ENCODE data around the gene PRH2.

The PRH2 gene

DNA sequence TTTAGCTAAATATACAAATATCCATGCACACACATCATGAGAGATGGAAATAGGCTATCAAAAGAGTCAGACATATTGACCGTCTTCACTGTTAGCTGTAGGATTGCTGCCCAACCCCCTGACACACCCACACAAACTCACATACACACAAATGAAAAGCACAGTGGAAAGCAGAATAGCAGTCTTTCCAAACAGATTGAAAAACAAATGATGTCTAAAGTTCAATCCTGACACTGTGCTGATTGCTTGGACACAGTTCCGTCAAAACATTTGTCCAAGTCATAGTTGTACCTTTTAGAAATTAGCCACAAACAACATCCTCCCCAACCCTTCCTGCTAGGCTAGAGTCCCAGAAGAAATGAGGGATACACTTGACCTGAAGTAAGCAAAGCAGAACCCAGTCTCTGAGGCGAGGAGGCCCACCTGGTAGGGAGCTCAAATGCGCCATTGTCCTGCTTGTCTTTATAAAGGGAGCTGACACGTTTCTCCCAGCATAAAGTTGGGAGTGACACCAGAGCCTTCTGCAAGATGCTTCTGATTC is at the start of gene PRH2:
TSS of gene PRH2 (plus strand) at position 491 of the 541 bp plus-strand sequence. CDS start at position 529, 38 bp downstream.
- no peak for DNase-seq

DNA sequence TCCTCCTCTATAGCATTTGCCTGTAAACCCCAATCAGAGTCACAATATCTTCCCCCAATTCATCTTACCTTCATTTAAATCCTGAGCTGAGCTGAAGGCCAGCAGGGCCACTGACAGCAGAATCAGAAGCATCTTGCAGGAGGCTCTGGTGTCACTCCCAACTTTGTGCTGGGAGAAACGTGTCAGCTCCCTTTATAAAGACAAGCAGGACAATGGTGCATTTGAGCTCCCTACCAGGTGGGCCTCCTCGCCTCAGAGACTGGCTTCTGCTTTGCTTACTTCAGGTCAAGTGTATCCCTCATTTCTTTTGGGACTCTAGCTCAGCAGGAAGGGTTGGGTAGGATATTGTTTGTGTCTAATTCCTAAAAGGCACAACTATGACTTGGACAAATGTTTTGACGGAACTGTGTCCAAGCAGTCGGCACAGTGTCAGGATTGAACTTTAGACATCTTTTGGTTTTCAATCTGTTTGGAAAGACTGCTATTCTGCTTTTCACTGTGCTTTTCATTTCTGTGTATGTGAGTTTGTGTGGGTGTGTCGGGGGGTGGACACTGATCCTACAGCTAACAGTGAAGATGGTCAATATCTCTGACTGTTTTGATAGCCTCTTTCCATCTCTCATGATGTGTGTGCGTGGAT is 44.8 kb upstream of the PRH2 start, which contains the start of gene PRH1:
TSS of gene PRH1 (minus strand) at position 170 of the 640 bp plus-strand sequence. CDS start at position 132, 38 bp downstream.
- DNase-seq = no peak

DNA sequence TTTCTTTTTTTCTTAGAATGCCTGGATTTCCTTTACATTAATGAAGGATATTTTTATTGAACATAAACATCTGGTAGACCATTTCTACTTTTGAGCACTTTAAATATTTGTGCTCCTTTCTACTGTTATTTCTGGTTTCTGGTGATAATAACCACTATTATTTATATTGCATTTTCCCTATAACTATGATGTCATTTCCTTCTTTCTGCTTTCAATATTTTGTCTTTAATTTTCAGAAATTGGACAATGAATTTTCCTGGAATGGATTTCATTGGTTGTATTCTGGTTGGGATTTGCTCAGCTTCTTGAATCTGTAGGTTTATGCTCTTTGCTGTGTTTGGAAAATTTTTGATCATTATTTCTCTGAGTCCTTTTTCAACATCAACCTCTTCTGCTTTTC is 39.8 kb upstream of the PRH2 start:
- no peak for DNase-seq

DNA sequence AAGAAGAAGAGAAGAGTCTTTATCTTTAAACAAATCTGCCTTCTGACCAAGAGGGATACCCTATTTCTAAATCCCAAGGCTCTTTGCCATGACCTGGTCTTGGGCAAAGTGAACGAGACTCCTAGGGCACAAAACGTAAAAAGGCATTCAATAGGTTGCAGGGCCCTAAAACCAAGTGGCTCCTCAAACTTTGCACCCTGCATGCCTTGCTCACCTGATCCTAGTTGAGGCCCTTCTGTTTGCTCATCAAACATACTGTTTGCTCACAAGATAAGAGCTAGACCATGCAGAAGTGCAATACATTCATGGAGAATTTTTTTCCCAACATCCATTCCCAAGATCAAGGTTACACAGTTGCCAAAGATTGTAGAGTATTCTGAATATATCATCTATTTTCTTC is 37.1 kb upstream of the PRH2 start:
- DNase-seq = no peak

DNA sequence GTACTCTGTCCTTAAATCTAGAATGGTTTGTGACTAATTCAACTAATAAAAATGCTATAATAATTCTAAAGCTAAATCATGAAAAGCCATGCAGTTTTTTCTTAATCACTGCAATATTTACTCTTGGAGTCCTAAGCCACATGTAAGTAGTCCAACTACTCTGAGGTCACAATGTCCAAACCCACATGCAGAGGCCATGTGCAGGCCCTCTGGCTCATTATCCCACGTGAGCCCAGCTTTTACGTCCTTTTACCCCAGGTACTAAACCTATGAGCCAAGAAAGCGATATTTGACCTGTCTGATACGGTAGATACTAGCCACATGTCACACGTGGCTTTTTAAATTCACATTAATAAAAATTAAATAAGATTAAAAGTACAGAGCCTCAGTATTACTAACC is 32.2 kb upstream of the PRH2 start:
- no peak for DNase-seq

DNA sequence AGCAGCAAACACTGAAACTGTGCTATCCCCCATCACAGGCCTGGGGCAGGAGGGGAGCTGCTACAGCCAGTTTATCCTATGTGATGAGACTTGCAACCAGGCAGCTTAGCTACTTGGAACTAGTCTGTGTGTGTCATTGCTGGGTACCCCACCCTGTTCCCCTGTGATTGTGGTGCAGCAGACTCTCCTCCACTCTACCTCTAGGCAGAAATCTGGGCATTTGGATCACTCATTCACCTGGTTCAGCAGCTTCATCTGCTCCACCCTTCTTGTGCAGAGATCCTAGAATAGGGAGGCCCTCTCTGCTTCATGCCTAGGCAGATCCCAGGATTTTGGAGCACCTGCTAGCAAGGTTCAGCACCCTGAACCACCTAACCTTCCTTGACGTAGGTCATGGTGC is 28.5 kb upstream of the PRH2 start:
- no peak for DNase-seq

DNA sequence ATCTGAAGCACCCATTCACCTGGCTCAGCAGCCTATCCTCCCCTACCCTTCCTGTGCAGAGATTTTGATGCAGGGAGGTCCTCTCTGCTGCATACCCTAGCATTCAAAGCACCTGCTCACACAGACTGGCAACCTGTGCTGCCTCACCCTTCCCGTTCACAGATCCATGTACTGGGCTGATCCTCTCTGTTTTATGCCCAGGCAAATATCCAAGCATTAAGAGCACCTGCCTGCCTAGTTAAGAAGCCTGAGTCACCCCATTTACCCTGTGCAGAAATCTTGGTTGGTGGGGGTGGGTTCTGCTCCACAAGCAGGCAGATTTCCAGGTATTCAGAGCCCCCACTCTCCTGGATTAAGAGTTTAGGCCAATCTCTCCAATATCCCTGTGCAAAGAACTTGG is 28.1 kb upstream of the PRH2 start:
- no peak for DNase-seq

DNA sequence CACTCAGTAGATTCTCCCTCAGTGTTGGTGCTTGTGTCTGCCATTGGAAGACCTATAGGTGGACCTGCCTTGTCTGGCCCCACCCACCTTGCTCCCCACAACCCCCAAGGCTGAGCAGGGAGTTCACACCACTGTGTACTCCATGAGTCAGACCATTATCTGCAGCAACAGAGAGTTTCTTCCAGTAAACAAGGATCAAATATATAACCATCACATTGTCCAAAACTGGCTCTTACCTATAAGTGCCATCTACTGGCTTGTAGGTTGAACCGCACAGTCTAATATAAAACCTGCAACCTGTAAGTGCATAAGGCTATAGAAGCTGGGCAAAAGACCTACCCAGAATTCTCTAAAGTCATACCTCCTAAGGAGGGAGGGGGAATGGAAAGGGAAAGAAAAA is 27.6 kb upstream of the PRH2 start:
- no peak for DNase-seq

DNA sequence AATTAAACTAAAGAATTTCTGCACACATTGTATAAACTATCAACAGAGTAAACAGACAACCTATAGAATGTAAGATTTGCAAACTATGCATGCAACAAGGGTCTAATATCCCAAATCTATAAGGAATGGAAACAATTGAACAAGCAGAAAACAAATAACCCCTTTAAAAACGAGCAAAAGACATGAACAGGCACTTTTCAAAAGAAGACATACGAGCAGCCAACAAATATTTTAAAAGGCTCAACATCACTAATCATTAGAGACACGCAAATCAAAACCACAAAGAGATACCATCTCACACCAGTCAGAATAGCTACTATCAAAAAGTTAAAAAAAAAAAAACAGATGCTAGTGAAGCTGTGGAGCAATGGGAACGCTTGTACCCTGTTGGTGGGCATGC is 24.4 kb upstream of the PRH2 start:
- DNase-seq = no peak

DNA sequence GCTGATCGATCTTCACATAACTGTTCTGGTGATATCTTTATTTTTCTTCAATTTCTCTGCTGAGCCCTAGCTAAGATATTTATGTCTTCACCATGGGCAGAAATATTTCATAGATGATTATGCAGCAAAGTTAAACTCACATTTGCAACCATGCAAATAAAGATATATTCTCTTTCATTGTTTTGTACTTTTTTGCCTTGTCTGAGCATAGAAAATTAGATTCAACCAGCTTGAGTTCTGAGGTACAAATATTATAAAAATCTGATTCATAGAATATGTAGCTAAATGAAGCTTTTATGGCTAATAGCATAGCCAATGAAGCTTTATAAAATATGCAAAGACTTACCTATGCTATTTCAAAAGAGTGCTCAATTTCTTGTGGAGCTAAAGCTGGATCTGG is 19.6 kb upstream of the PRH2 start, which contains the start of gene TAS2R13:
TSS of gene TAS2R13 (minus strand) at position 101 of the 400 bp plus-strand sequence. CDS start 264 bp downstream, outside the sequence.
- no peak for DNase-seq

DNA sequence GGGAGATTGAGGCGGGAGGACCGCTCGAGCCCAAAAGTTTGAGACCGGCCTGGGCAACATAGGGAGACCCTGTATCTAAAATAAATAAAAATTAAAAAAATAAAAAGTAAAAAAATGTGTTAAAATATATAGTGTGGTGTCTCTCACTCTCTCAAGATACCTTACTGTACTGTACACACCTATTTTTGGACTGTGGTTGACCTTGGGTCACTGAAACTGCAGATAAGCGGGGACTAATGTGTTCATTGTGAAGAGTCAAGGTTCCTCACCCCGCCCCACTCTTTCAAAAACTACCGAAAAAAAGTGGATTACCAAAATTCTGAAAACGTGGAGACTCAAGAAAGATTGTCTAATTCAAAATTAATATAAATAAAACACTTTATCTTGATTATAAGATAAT is 18.7 kb upstream of the PRH2 start:
- no peak for DNase-seq

DNA sequence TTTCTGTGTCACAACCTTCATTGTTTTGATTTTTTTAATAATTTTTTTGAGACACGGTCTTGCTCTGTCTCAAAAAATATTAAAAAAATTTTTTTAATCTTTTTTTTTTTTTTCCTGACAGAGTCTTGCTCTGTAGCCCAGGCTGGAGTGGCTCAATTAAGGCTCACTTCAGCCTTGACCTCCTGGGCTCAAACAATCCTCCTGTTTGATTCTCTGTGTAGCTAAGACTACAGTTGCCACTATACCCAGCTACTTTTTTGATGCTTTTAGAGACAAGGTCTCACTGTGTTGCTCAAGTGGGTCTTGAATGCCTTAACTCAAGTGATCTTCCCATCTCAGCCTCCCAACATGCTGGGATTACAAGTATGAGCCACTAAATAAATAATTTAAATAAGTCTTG is 9.2 kb upstream of the PRH2 start:
- no peak for DNase-seq

DNA sequence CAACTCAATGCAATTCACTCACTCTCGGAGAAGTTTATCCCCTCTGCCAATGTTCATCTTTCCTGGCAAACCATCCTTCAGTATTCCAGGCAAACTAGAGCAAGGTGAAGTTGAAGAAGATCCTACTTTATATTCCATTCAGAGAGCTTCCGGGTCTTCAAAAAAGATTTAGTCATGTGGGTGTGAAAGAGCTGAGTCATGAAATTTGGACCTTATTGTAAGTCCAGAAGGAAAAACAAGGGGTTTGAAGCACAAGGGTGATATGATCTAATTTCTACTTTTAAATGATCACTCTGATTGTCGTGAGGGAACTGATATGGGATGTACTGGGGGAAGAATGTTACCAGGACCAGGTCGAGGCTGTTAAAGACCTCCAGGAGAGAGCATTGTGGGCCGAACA is 2.8 kb upstream of the PRH2 start:
- DNase-seq = no peak

DNA sequence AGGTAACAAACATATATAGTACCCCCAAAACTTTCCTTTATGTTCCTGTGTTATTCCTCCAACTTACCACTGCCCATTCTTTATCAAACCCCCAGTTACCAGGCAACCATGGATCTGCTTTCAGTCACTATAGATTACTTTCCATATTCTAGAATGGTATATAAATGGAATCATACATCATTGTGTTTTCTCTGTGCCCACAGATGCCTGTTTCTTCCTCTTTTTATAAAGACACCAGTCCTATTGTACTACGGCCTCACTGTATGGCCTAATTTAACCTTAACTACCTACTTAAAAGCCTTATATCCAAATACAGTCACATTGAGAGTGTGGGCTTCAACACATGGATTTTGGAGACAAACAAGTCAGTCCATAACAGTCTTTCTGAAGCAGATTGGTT is 7.5 kb downstream of the PRH2 start:
- no peak for DNase-seq

DNA sequence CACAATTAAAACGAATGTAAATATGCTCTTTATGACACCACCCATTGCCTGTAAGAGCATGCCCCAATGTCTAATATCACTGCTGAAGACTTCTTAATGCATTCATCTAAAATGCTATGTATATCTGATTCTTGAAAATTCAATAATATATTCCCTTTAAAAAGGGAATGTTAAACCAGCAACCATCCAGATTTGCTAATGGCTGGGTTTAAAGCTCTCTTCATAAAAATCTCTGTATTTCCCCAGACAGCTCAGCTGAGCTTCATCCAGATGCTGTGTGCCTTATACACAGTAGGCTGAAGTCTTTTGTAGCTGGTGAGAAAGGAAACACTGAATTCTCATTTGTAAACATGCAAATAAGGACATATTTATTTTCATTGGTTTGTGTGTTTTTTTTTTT is 10.1 kb downstream of the PRH2 start, which contains the start of gene TAS2R14:
TSS of gene TAS2R14 (minus strand) at position 101 of the 400 bp plus-strand sequence. CDS start at position 45, 56 bp downstream.
- DNase-seq = no peak

DNA sequence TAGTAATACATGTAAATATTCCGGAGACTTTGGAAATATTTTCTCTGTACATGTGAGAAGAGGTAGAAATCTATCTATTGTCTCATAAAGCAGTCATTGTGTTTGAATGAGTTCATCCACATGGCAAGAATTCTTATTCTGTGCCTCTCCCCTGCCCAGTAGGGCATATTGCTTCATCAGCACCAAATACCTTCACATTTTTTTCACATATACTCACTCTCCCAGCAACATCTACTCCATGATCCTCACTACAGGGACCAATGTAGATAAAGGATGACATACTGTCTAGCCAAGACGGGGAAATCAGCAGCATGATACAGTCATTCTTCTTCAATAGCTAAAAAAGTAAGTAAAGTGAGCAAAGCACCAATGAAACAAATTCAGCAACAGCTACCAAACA is 11.4 kb downstream of the PRH2 start:
- DNase-seq = no peak

DNA sequence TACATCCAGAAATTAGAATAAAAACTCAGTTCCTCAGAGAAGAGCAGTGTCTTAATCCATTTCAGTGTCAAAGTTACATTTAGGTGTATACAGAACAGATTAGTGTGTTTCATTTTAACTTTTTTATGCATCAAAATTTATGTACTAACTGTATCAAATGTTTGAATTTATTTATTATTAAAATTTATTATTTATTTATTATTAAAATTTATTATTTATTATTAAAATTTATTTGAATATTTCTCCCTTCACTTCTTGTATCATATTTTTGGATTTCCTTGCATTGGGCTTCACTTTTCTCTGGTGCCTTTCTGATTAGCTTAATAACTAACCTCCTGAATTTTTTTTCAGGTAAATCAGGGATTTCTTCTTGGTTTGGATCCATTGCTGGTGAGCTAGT is 12.3 kb downstream of the PRH2 start:
- no peak for DNase-seq

DNA sequence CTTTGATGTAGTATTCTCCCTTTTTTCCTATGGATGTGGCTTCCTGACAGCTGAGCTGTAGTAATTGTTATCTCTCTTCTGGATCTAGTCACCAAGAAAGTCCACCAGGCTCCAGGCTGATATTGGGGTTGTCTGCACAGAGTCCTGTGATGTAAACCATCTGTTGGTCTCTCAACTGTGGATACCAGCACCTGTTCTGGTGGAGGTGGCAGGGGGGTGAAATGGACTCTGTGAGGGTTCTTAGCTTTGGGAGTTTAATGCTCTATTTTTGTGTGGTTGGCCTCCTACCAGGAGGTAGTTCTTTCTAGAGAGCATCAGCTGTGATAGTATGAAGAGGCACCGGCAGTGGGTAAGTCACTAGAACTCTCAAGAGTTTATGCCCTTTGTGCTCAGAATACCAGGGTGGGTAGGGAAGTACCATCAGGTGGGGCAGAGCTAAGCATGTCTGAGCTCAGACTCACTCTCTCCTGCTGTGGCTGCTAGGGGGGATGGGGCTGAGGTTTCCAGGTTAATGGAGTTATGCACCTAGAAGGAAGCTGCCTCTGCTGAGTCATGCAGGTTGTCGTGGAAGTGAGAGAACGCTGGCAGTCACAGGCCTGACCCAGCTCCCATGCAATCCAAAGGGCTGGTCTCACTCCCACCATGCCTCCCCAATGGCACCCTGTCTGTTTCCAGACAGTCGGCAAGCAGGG is 13.0 kb downstream of the PRH2 start:
- DNase-seq = no peak

DNA sequence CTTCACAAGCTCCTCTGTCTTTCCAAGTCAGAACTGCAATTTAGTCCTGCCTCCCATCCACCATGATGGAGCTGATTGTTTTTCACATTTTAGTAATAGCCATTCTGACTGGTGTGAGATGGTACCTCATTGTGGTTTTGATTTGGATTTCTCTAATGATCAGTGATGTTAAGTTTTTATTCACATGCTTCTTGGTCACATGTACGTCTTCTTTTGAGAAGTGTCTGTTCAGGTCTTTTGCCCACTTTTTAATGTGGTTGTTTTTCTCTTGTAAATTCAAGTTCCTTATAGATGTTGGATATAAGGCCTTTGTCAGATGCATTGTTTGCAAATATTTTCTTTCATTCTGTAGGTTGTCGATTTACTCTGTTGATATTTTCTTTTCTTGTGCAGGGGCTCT is 14.1 kb downstream of the PRH2 start:
- no peak for DNase-seq

DNA sequence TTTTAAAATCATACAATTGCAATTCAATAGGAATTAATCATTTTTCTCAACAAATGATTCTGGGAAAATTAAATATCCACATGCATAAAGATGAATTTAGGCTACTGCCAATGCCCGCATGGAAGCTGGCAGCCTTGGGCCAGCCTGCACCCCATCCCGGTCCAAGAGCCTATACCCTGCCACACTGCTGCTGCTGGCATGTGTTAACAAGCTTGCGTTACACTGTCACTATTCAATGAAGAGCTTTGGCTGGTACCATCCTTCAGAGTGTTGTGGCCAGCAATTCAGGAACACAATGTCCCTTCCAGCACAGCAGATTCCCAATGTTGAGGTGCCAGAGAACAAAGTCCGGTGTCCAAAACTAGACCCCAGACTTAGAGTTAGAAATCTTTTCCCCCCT is 23.6 kb downstream of the PRH2 start:
- DNase-seq = no peak

DNA sequence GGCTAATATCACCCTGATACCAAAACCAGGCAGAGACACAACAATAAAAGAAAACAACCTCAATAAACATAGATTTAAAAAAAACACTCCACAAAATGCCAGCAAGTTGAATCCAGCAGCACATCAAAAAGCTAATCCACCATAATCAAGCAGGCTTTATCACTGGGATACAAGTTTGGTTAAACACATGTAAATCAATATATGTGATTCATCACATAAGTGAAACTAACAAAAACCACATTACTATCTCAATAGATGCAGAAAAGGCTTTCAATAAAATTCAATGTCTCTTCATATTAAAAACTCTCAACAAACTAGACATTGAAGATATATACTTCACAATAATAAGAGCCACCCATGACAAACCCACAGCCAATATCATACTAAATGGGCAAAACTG is 27.0 kb downstream of the PRH2 start:
- DNase-seq = no peak

DNA sequence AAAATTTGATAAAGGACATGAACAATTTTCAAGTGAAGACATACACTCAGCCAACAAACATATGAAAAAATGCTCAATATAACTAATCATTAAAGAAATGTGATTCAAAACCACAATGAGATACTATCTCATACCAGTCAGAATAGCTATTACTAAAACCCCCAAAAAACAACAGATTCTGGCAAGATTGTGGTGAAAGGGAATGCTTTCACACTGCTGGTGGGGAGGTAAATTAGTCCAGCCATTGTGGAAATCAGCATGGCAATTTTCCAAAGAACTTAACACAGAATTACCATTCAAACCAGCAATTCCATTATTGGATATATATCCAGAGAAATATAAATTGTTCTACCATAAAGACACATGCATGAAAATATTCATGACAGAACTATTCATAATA is 28.7 kb downstream of the PRH2 start:
- DNase-seq = no peak

DNA sequence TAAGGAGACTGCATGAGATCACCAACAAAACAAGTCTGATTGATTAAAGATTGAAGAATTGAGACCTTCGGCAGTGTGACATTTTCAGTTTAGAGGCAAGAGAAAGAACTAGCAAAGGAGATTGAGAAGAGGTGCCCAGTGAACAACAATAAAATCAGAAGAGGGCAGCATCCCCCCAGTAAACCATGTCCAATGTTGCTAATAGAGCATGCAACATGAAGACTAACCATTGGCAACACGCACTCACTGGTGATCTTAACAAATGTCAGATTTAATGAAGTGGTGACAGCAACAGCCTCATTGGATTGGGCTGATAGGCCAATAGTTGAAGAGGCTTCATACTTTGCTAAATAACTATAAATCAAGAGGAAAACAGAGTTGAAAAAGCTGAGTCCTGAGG is 30.8 kb downstream of the PRH2 start:
- DNase-seq = no peak

DNA sequence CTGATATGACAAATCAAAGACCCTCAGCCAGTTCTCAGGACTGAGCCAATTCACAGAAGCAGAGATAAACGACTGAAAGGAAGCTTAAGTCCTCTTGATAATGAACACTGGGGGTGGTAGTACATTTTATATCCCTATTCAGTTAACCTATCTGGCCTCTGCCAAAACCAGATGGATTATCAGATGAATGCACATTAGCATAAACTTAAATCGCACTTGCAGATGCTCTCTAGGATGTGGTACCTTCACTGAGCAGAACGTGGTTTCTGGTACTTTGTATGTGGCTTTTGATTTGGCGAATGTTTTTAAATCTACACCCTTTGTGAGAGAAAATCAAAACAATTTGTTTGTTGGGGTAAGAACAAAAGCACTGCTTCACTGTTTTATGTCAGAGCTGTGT is 31.2 kb downstream of the PRH2 start:
- DNase-seq = no peak

Data from NCI-H1417 treated with DMSO at 0.1 percent for 48 hours (cell line).